ENCODE results near the gene SNX32.

DNA sequence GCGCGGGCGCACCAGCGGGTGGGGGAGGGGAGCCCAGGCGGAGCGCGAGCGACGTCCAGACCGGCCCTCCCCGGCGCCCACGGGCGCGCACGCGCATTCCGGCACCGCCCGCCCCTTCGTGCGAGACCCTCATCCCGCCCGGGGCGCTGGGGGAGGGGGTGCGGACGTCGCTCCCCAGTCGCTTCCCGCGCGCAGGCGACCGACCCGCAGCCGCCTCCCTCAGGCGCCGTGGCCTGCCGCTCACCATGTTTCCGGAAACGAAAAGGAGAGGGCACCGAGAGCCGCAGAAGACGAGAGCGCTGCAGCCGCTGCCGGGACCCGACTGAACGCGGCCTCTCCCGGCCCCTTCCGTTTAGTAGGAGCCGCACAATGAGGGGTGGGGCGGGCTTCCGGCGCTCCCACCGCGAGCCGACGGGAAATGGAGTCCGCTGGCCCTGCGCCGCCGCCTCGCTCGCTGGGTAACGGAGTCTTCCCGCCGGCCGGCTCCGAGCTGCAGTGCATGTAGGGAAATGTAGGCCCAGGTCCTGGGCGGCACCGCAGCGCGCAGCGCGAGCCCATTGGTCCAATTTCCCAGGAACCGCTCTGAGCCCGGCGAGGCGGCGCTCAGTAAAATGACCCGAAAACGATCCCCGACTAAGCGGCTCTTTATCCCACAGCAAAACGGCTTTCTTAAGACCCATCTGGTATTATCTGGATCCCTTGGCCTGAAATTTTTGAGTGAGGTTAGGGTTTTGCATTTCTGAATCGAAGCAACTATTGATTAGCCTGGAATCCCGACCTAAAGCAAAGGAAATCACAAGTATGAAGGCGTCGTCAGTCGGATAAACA is 24.3 kb downstream of the SNX32 start, which contains the start of gene CFL1:
- TF ChIP-seq, protein P1, sequence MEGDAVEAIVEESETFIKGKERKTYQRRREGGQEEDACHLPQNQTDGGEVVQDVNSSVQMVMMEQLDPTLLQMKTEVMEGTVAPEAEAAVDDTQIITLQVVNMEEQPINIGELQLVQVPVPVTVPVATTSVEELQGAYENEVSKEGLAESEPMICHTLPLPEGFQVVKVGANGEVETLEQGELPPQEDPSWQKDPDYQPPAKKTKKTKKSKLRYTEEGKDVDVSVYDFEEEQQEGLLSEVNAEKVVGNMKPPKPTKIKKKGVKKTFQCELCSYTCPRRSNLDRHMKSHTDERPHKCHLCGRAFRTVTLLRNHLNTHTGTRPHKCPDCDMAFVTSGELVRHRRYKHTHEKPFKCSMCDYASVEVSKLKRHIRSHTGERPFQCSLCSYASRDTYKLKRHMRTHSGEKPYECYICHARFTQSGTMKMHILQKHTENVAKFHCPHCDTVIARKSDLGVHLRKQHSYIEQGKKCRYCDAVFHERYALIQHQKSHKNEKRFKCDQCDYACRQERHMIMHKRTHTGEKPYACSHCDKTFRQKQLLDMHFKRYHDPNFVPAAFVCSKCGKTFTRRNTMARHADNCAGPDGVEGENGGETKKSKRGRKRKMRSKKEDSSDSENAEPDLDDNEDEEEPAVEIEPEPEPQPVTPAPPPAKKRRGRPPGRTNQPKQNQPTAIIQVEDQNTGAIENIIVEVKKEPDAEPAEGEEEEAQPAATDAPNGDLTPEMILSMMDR (IDR thresholded peaks at IDR 0.05): no peak
- TF ChIP-seq POLR2AphosphoS5 (IDR thresholded peaks at IDR 0.05): peak; percentile 96 to 97 (median 96)
- TF ChIP-seq POLR2A (IDR thresholded peaks at IDR 0.05): peak; percentile 80
